ENCODE measurements around the gene NARF. TPM values are rescaled to one million over a fixed set of nuclear protein-coding genes. Genes with fewer than 3 reads are reported as not detected.

Gene NARF
- total RNA-seq, 2 donors from 2014 or later = 159 TPM

DNA sequence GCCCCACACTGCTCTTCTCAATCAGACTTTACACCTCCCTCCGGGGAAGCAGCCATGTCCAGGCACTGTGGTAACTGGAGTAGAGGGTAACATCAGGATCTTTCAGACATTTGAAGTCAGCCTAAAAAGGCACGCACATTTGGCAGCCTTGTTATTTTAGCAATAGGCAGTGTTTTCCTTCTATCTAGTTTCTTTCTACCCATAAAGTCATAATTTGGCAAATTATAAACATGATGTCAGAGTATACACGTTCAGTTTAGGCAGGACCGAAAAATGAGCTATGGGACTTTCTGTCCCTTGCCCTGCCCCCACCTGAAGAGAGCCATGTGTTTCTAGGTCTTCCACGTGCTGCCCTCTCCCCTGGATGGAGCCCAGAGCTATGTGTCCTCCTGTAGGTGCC, 21.1 kb downstream of the NARF start:
- no peaks in the 10 kb centered on the region for H3K36me3 Mint-ChIP-seq
- no peak for DNase-seq (ENCODE audit: low spot score in 2 of 2)
- peak overlapping the region; percentile 17 to 95 for H3K27ac Mint-ChIP-seq
- no peak for ATAC-seq
- H3K9me3 Mint-ChIP-seq = no peaks in the 10 kb centered on the region

DNA sequence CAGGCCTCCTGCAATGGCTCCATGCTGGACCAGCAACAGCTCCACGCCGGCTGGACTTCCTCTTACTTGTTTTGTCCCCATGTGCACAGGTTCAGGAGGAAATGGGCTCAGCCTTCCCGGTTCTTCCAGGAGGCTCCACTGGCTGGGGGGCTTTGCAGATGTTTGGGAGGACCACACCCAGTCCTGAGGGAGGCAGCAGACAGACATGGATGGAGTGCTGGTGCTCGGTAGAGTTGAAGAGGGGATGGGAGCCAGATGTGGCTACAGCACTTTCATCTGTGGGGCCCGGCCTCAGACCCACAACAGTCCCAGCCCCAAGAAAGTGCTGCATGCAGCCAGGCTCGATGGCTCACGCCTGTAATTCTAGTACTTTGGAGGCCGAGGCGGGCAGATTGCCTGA, 21.8 kb downstream of the NARF start:
- H3K27ac Mint-ChIP-seq = peak overlapping the region in 1 of 2 donors; percentile 44
- DNase-seq (ENCODE audit: low spot score in 2 of 2) = no peak
- H3K9me3 Mint-ChIP-seq = no peaks in the 10 kb centered on the region
- no peak for ATAC-seq
- H3K36me3 Mint-ChIP-seq = peaks cover 0 to 4% of the 10 kb centered on the region in 2 donors

DNA sequence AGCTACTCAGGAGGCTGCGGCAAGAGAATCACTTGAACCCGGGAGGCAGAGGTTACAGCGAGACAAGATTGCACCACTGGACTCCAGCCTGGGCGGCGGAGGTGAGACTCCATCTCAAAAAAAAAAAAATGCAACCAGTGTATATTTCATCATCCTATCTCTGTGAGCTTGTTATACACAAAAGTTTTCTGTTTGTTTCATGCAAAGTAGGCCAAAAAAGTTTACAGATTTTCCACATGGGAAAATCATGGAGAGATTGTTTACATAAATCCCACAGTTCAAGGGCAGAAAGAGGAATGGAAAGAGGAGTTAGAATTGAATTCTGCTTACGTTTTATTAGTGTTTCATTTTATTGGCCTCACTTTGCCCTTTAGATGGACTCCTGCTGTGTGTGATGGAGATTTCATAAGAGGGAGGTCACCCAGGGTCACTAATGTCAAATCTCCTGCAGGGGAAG, 24.7 kb downstream of the NARF start:
- no peaks in the 10 kb centered on the region for H3K9me3 Mint-ChIP-seq
- DNase-seq (ENCODE audit: low spot score in 2 of 2) (no peak), ATAC-seq (no peak)
- H3K36me3 Mint-ChIP-seq = peaks cover under 1 to 4% of the 10 kb centered on the region in 2 donors
- H3K27ac Mint-ChIP-seq = peak overlapping the region in 1 of 2 donors; percentile 17

DNA sequence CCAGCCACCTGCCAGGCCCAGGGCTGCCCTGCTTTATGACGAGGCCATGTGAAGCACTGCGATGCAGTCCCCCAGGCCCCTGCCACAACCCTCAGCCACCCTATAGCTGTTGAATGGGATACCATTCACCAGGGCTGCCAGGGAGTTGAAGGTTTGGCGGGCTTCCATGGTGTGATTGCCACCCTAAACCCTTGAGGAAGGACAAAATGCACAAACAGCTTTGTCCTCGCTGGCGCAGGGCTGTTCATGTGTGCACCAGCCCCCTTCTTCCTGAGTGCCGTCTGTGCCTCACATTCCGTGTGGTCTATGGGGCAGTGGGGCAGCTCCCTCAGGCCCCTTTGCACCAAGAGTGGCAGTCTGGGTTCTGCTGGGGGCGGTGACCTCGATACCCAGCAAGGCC, 25.3 kb downstream of the NARF start:
- Mint-ChIP-seq H3K27ac (no peak overlapping the region), H3K36me3 (peaks cover 4 to 6% of the 10 kb centered on the region in 2 donors), H3K9me3 (no peaks in the 10 kb centered on the region)
- DNase-seq (ENCODE audit: low spot score in 2 of 2) (no peak), ATAC-seq (no peak)

DNA sequence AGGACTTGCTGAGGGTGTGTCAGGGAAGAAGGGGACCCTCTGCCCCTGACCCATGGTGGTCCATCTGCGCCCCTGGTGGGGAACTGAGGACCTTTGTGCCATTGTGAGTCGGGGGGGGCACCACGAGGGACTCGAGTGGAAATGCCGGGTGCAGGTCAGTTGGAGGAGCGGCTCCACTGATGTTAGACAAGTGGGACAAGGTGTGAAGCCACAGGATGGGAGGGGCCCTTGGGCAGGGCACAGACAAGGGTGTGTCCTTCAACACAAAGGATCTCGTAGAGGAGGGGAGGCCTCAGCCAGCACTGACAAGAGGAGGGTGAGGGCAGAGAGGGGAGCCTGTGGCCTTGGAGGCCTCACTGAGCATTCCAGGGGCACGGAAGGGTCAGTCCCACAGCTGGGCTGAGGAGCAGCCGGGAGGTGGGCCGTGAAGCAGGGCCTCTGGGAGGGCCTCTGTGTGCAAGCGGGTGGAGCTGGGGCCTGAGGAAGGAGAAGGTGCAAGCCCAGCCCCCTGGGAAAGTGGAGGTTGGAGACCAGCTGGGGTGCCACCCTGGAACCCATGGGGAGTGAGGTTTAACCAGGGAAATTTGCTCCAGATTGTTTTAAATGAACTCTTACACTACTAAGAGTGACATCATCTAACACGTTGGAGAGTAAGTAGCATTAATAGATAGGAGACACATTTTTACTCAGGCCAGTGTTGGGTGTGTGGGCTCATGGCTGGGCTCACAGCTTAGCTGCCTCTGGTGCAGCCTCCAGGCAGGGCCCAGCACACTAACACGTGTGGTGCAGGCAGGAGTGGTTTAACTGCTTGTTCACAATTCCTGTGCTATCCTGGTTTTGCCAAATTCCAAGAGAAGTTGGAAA, 27.9 kb downstream of the NARF start:
- peak overlapping the region; percentile 70 to 95 for H3K27ac Mint-ChIP-seq
- H3K9me3 Mint-ChIP-seq = no peaks in the 10 kb centered on the region
- no peak for ATAC-seq
- DNase-seq (ENCODE audit: low spot score in 2 of 2) = no peak
- H3K36me3 Mint-ChIP-seq = peaks cover 4 to 7% of the 10 kb centered on the region in 2 donors

DNA sequence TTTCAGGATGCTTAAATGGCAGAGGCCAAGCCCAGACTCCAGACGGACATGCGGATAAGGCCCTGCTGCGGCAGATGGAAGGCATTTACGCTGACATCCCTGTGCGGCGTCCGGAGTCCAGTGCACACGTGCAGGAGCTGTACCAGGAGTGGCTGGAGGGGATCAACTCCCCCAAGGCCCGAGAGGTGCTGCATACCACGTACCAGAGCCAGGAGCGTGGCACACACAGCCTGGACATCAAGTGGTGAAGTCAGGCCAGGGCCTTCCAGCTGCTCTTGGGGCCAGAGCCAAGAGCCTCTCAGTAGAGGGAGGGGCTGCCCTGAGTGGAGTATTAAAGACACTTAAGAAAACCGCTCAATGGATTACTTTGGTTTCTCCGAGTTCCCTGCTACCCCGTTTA, 29.4 kb downstream of the NARF start:
- DNase-seq (ENCODE audit: low spot score in 2 of 2) (no peak), ATAC-seq (no peak)
- Mint-ChIP-seq H3K9me3 (no peaks in the 10 kb centered on the region), H3K27ac (no peak overlapping the region), H3K36me3 (peaks cover 4 to 7% of the 10 kb centered on the region in 2 donors)

DNA sequence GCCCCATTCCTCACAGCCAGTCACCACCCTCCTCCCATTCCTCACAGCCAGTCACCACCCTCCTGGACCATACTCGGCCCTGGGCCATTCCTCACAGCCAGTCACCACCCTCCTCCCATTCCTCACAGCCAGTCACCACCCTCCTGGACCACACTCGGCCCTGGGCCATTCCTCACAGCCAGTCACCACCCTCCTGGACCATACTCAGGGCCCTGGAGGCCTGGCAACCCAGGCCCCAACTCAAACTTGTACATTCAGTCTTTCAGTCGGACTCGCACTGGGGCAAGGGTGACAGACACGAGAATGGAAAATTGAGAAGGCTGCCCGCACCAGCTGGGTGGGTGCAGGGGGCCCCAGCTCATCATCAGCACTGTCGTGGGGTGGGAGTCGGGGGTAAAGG, 30.6 kb downstream of the NARF start:
- no peak for DNase-seq (ENCODE audit: low spot score in 2 of 2)
- ATAC-seq = no peak
- H3K9me3 Mint-ChIP-seq = no peaks in the 10 kb centered on the region
- H3K27ac Mint-ChIP-seq = peak overlapping the region; percentile 30 to 44
- peaks cover 4 to 7% of the 10 kb centered on the region in 2 donors for H3K36me3 Mint-ChIP-seq

DNA sequence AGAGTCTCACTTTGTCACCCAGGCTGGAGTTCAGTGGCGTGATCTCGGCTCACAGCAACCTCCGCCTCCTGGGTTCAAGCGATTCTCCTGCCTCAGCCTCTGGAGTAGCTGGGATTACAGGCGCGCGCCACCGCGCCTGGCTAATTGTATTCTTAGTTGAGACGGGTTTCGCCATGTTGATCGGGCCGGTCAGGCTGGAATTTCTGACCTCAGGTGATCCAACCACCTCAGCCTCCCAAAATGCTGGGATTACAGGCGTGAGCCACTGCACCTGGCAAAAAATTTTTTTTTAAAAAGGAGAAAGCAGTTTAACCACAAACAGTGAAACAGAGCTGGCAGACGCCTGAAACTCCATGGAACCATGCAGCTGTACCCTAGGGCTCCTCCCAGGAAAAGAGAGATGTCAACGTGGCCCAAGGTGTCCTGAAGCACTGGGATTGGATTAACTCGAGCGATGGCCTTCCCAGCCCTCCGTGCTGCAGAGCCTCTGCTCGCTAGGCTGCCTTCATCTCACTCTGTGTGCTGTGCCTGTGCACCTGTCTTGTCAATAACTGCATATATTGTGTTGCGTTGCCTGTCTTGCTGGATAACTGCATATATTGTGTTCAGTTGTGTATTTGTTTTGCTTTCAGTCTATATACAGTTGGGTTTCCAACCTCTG, 31.4 kb downstream of the NARF start:
- Mint-ChIP-seq H3K27ac (peak overlapping the region in 1 of 2 donors; percentile 24), H3K36me3 (peaks cover 4 to 7% of the 10 kb centered on the region in 2 donors), H3K9me3 (no peaks in the 10 kb centered on the region)
- no peak for ATAC-seq
- no peak for DNase-seq (ENCODE audit: low spot score in 2 of 2)

DNA sequence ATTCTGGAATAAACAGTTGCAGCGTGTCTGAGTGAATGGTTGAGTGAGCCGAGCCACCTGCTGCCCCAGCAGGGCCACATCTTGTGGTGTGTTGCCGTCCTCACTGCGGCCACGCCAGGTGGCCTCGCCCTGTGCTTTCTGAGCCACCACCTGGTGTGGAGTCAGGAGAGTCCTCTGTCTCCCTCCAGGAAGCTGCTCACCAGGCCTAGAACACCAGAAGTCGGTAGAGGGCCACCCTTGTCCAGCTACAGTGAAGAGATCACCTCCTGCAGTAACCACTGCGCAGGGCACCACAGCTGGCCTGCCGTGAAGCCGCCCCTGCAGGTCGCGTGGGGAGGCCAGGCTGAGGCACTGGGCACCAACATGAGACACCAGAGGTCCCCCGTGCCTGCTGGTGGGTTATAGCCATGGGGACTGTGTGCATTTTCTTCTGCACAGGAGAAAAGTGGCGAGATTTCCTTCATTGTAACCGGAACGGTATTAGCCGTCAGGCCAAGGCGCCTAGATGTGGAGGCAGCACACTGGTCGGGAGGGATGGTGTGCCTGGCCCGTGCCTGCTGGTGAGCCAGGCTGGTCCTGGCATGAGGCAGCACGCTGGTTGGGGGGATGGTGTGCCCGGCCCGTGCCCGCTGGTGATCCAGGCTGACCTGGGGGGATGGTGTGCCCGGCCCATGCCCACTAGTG, 32.1 kb downstream of the NARF start:
- Mint-ChIP-seq H3K9me3 (no peaks in the 10 kb centered on the region), H3K27ac (peak overlapping the region in 1 of 2 donors; percentile 24), H3K36me3 (peaks cover 0 to 7% of the 10 kb centered on the region in 2 donors)
- no peak for DNase-seq (ENCODE audit: low spot score in 2 of 2)
- no peak for ATAC-seq

DNA sequence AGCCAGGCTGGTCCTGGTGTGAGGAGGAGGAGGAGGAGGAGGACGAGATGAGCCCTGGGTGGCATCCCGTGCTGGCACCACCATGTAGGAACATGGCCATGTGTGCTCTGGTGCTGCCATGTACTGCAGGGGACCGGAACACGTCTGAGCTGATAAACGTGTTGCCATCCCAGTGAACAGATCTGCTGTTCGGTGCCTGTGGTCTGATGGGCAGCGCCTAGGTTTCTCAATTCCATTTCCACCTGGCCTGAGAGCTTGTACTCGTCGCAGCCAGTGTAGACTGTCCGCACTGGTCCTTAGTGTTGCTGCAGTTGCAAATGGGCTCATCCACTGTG, 32.6 kb downstream of the NARF start:
- Mint-ChIP-seq H3K36me3 (peaks cover 0 to 7% of the 10 kb centered on the region in 2 donors), H3K9me3 (no peaks in the 10 kb centered on the region), H3K27ac (peak overlapping the region; percentile 13 to 68)
- DNase-seq (ENCODE audit: low spot score in 2 of 2) (no peak), ATAC-seq (no peak)

DNA sequence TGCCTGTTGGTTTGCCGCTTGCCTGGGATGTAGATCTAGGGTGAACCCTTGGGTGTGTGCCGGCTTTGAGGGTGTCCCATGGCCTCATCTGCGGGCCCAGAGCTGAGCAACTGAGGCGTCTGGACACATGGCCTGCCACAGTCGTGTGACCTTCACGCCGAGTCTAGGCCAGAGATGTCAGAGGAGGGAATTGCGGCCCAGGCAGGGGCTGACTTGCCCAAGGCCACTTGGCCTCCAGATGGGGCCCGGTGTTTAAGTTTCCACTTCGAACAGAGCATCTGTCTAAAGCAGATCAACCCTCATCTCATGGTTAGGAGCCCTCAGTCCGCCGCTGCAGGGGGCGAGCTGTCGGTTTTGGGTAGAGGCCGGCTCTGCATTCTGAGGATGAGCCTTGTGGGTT, 33.0 kb downstream of the NARF start:
- DNase-seq (ENCODE audit: low spot score in 2 of 2) = no peak
- ATAC-seq = no peak
- H3K27ac Mint-ChIP-seq = peak overlapping the region; percentile 13 to 68
- peaks cover 0 to 7% of the 10 kb centered on the region in 2 donors for H3K36me3 Mint-ChIP-seq
- no peaks in the 10 kb centered on the region for H3K9me3 Mint-ChIP-seq

DNA sequence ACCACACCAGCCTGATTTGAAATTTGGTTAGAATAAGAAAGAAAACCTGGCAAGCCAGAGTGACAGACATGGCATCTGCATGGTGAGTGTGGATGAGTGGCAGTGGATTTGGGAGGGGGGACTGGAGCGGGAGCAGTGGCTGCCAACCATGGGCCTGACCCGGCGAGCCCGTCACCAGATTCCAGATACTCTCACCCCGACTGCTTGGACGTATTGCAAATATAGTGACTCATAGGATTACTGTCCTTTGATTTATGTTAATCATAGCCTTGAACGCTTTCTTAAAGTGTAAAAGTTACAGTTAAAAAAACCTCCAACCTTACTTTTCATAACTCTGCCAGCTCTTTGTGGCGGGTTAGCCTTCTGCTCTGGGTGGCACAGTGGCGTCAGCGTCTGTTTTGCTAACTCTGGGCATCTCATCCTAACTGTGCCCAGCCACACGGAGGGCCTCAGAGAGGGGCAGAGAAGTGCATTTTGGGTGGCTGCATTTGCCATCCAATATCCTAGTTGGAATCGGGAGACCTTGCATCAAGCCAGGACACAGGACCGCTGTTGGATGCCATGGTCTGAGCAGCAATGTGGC, 34.2 kb downstream of the NARF start:
- peaks cover 0 to 7% of the 10 kb centered on the region in 2 donors for H3K36me3 Mint-ChIP-seq
- no peak overlapping the region for H3K27ac Mint-ChIP-seq
- no peaks in the 10 kb centered on the region for H3K9me3 Mint-ChIP-seq
- DNase-seq (ENCODE audit: low spot score in 2 of 2) (no peak), ATAC-seq (no peak)

DNA sequence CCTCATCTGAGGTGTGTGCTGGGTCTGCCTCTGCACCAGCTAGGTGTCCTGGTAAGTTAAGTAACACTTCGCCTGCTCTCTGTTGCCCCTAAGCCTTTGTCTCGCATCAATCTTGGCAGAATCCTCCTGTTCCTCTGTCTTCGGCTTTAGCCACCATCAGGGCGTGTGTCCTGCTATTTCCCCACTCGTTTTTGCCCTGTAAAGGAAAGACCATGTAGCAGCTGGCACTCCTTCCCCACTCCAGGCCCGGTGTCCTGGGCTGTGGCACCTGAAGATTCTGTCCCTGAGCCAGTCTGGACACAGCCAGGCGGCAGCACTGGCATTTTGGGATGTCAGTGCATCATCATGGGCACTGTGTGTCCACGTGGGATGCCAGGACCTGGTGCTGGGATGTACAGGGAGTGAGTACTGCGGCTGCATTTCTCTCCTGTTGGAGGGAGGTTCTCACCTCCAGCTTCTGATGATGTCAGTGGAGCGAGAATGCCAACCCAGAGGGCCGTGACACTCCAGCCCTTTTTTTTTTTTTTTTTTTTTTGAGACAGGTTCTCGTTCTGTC, 34.8 kb downstream of the NARF start:
- H3K36me3 Mint-ChIP-seq = peaks cover 0 to 6% of the 10 kb centered on the region in 2 donors
- peak overlapping the region in 1 of 2 donors; percentile 98 for H3K27ac Mint-ChIP-seq
- DNase-seq (ENCODE audit: low spot score in 2 of 2) (no peak), ATAC-seq (no peak)
- H3K9me3 Mint-ChIP-seq = no peaks in the 10 kb centered on the region

DNA sequence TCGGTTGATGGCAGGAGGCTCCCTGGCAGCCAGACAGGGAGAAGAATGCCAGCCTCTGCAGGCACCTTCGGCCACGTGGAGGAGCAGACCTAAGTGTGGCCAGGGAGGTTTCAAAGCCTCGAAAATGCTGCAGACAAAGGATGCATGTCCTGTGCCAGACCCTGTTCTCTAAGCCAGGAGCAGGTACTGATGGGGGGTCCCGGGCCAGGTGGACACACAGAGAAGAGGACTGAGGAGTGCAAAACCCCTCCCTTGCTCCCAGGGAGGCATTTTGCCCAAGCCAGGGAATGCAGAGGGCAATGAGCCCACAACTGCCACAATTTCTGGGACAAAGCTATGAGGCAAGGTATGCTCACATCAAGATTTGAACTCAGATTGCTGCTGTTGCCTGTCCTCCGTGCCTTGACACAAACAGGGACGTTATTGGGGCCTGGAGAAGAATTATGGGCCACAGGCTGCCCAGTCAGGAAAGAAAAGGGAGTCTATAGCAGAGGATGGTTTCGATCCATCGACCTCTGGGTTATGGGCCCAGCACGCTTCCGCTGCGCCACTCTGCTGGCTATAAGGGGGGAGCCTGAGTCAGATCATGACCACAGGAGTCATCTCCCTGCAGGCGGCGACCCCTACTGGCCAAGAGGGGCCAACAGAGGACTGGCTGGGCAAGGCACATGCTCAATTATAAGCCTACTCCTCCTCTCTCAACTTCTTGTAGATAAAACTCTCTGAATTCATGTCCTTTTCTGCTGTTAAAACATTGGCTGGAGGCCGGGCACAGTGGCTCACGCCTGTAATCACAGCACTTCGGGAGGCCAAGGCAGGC, 35.9 kb downstream of the NARF start:
- ATAC-seq (peak; percentile 70 to 82), DNase-seq (ENCODE audit: low spot score in 2 of 2) (peak; percentile 86 to 92)
- no peaks in the 10 kb centered on the region for H3K9me3 Mint-ChIP-seq
- peak overlapping the region; percentile 68 to 98 for H3K27ac Mint-ChIP-seq
- H3K36me3 Mint-ChIP-seq = no peaks in the 10 kb centered on the region

DNA sequence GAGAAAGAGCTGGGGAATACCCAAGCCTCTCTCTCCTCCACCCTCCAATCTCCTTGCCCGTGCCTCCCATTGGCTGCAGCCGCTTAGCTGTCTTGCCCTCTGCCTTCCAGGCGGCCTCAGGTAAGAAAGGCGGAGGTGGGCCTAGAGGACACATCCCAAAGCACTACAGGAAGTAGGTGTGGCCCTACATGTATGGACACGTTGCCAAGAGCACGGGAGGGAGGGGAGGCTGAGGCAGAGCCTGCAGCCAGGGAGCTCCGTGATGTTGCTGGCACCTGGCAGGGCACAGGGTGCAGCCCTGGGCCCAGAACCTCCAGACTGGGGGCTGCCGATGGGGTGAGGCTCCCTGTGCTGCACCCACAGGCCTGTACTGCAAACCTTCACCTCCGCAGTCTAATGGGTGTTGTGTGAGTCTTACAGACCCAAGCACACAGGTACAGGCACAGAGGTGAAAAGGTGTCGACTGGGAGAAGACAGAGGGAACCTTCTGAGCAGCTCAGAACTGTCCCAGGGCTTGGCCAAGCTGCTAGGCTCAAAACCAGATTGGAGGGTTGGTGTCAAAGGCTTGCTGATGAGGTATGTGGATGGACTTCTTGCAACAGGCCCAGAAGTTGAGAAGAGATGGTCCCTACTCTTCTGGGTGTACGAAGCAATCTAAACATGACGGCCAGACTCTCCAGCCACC, 37.4 kb downstream of the NARF start:
- Mint-ChIP-seq H3K27ac (no peak overlapping the region), H3K36me3 (no peaks in the 10 kb centered on the region), H3K9me3 (no peaks in the 10 kb centered on the region)
- no peak for DNase-seq (ENCODE audit: low spot score in 2 of 2)
- ATAC-seq = no peak
